Measurements from ENCODE around the gene C7orf25. TPM values are rescaled to one million over a fixed set of nuclear protein-coding genes. Genes with fewer than 3 reads are reported as not detected.

Gene C7orf25
- total RNA-seq, 1 experiment from 2014 or later = 3.2 TPM

DNA sequence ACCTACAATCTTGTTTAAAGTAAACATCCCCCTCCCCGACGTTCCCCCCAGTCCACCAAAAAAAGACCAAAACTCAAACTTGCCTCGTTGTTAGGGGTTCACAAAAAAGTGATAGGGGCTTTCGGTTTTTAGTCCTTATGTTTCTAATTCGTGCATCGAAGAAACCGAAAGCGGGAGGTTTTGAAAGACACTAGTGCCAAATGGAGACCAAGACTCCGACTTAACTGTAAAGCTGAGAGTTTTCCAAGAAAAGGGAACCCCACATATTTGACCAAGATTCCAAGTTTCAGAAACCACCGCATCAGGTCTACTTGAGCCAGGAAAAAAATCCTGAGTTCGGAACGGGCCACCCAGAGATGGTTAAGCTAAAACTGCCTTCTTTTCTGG is 19.6 kb upstream of the C7orf25 start:
- H3F3A ChIP-seq (ENCODE audit: low read length, unreplicated experiment) = no peaks in the 10 kb centered on the region
- H3K9ac ChIP-seq (ENCODE audit: low read length) = peak overlapping the region; percentile 96
- H3K27me3 ChIP-seq (ENCODE audit: low read length) = no peaks in the 10 kb centered on the region
- H4K20me1 ChIP-seq (ENCODE audit: low read length) = peaks cover 39% of the 10 kb centered on the region
- ChIA-PET POLR2A (ENCODE audit: unreplicated experiment) (interaction anchor here (0.6 to 1.0 kb wide), 5 partner anchors 10 to 272 kb away, joined by 3 to 6 read pairs (median 4); no protein-coding TSS in a partner anchor), CTCF (interaction anchor here (1.1 to 1.7 kb wide), 2 partner anchors 330 to 991 kb away, joined by 3 to 4 read pairs; no protein-coding TSS in a partner anchor)
- H3K4me1 ChIP-seq (ENCODE audit: insufficient read depth, low read length) = peaks cover 21% of the 10 kb centered on the region
- no peak for DNase-seq
- no peaks in the 10 kb centered on the region for H3K9me3 ChIP-seq (ENCODE audit: low read length)
- peak overlapping the region; percentile 38 for H3K27ac ChIP-seq (ENCODE audit: low read length)
- TF ChIP-seq CTCF (conservative IDR thresholded peaks at IDR 0.05; ENCODE audit: low read depth, low read length) = no peak
- no peak for TF ChIP-seq EZH2 (IDR thresholded peaks at IDR 0.05; ENCODE audit: low read length, unreplicated experiment)
- TF ChIP-seq EZH2phosphoT487 (IDR thresholded peaks at IDR 0.05; ENCODE audit: borderline replicate concordance, low read length) = no peak
- ATAC-seq = no peak
- peak overlapping the region; percentile 85 for H3K4me2 ChIP-seq (ENCODE audit: low read length)
- TSS peak; percentile 83 for BruUV-seq (replicated peaks)
- peaks cover 28% of the 10 kb centered on the region for H3K36me3 ChIP-seq (ENCODE audit: low read depth, low read length)
- intact Hi-C loops (cut with micrococcal nuclease) = loop anchor here (5.0 to 10.0 kb wide), 3 partner anchors 41 to 989 kb away; partner anchors contain the start of gene COA1
- peak overlapping the region; percentile 96 for H3K4me3 ChIP-seq (ENCODE audit: low read length)
- peaks cover 86% of the 10 kb centered on the region for H3K79me2 ChIP-seq (ENCODE audit: low read length)
- H3K9me2 ChIP-seq (replicated peaks; ENCODE audit: low read length) = no peaks in the 10 kb centered on the region
- H2AFZ ChIP-seq (ENCODE audit: low read length) = peak overlapping the region; percentile 84

DNA sequence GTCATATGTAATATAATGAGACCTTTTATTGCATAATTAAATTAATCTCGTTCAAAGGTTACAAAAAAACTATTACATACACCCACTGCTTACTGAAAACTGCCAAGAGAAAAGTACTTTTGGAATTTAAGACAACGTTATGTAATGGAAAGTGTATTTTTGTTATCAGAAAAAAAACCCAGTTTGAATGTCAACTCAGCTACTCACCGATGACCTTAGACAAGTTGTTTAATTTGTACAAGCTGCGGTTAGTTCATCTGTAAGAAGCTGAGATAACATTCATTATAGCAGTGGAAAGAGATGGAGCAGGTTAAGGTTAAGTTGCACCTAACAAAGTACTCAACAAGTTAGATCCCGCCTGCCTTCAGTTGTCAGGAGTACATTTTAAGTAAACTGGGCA is 19.0 kb upstream of the C7orf25 start:
- POLR2A ChIA-PET (ENCODE audit: unreplicated experiment) = no interaction called here
- Histone ChIP-seq H2AFZ (ENCODE audit: low read length) (no peak overlapping the region), H3K9me2 (replicated peaks; ENCODE audit: low read length) (no peaks in the 10 kb centered on the region), H3F3A (ENCODE audit: low read length, unreplicated experiment) (no peaks in the 10 kb centered on the region), H3K9me3 (ENCODE audit: low read length) (no peaks in the 10 kb centered on the region), H3K4me1 (ENCODE audit: insufficient read depth, low read length) (peaks cover 21% of the 10 kb centered on the region), H3K4me2 (ENCODE audit: low read length) (peak overlapping the region; percentile 85), H3K27ac (ENCODE audit: low read length) (no peak overlapping the region), H3K4me3 (ENCODE audit: low read length) (peak overlapping the region; percentile 96), H3K9ac (ENCODE audit: low read length) (peak overlapping the region; percentile 96), H4K20me1 (ENCODE audit: low read length) (peaks cover 39% of the 10 kb centered on the region), H3K27me3 (ENCODE audit: low read length) (no peaks in the 10 kb centered on the region), H3K79me2 (ENCODE audit: low read length) (peaks cover 92% of the 10 kb centered on the region), H3K36me3 (ENCODE audit: low read depth, low read length) (peaks cover 28% of the 10 kb centered on the region)
- no peak for ATAC-seq
- no TSS peak for BruUV-seq (replicated peaks)
- intact Hi-C loops (cut with micrococcal nuclease) = loop anchor here (5.0 to 10.0 kb wide), 3 partner anchors 41 to 989 kb away; partner anchors contain the start of gene COA1
- no peak for DNase-seq
- TF ChIP-seq EZH2 (IDR thresholded peaks at IDR 0.05; ENCODE audit: low read length, unreplicated experiment) (no peak), EZH2phosphoT487 (IDR thresholded peaks at IDR 0.05; ENCODE audit: borderline replicate concordance, low read length) (no peak), CTCF (conservative IDR thresholded peaks at IDR 0.05; ENCODE audit: low read depth, low read length) (no peak)
- CTCF ChIA-PET = no interaction called here

DNA sequence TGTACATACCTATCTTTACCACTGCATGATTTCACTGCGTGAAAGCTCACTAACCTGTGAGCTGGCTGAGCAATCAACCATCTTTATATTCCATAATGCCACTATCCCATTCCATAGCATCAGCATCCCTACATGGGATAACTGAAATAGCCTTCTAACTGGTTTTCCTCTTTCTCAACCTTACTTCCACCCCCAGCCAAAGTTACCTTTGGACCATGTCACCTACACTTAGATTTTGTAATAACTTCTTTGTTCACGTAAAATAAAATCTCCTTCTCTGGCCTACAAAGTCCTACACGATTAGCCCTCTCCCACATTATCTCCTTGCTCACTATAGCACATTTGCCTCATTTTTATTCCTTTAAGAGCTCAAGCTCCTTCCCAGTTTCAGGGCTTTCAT is 17.6 kb upstream of the C7orf25 start:
- Histone ChIP-seq H3K9me2 (replicated peaks; ENCODE audit: low read length) (no peaks in the 10 kb centered on the region), H3K27ac (ENCODE audit: low read length) (no peak overlapping the region), H3K79me2 (ENCODE audit: low read length) (peaks cover 85% of the 10 kb centered on the region), H3K4me2 (ENCODE audit: low read length) (peak overlapping the region; percentile 85), H3K36me3 (ENCODE audit: low read depth, low read length) (peaks cover 30% of the 10 kb centered on the region), H3K9me3 (ENCODE audit: low read length) (no peaks in the 10 kb centered on the region), H3K27me3 (ENCODE audit: low read length) (no peaks in the 10 kb centered on the region), H3K4me1 (ENCODE audit: insufficient read depth, low read length) (peaks cover 21% of the 10 kb centered on the region), H2AFZ (ENCODE audit: low read length) (no peak overlapping the region), H4K20me1 (ENCODE audit: low read length) (peaks cover 34% of the 10 kb centered on the region), H3K9ac (ENCODE audit: low read length) (no peak overlapping the region), H3F3A (ENCODE audit: low read length, unreplicated experiment) (no peaks in the 10 kb centered on the region), H3K4me3 (ENCODE audit: low read length) (peak overlapping the region; percentile 96)
- intact Hi-C loops (cut with micrococcal nuclease) = no loop called here
- TF ChIP-seq CTCF (conservative IDR thresholded peaks at IDR 0.05; ENCODE audit: low read depth, low read length) = no peak
- no peak for TF ChIP-seq EZH2phosphoT487 (IDR thresholded peaks at IDR 0.05; ENCODE audit: borderline replicate concordance, low read length)
- no peak for TF ChIP-seq EZH2 (IDR thresholded peaks at IDR 0.05; ENCODE audit: low read length, unreplicated experiment)
- no TSS peak for BruUV-seq (replicated peaks)
- ATAC-seq = no peak
- DNase-seq = no peak
- CTCF ChIA-PET = no interaction called here
- POLR2A ChIA-PET (ENCODE audit: unreplicated experiment) = no interaction called here

Data from PC-3 (cell line).